ENCODE data around the gene KIAA1671. TPM values are rescaled to one million over a fixed set of nuclear protein-coding genes. Genes with fewer than 3 reads are reported as not detected.

KIAA1671 gene
- total and polyA plus RNA-seq, 2 of the 4 experiments (the other 2 are of a cell fraction), result 0.02 TPM; not detected in 1

DNA sequence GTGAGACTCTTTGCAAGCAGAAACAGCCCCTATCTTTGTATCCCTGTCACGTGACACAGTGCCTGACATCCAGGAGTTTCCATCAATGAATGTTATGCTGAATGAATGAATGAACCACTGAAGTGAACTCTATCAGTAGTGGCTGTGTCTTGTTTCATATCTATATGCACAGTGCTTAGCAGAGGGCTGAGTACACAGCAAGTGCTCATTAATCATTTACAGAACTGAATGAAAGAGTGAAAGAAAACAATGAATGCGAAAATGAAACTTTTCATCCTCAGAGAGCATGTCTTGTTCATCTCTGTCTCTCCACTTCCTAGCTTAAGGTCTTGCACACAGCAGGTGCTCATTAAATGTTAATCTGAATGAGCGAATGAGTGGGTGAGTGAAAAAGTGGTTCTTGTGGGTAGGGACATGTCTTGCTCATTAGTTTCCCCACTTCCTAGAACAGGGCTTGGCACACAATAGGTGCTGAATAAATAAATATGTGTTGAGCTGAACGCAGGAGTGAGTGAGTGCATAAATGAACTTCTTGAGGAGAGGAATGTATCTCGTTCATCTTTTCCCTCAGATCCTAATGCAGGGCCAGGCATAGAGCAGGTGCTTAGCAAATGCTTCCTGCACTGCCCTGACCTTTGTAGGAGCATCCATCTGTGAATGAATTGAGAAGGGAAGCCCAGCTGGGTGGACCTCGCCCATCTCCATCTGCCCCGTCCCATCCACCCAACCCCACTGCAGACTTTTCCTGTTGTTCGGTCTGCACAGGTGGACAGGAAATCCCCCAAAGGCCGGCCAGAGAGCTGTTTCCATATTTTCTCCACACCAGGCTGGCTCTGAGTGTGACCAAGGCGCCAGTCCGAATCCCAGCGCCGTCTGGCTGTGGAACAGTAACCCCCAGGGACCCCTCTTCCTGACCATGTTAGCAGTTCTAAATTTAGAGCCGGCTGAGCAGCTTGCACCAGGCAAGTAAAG, 133.7 kb downstream of the KIAA1671 start:
- DNase-seq, result no peak
- 0% methylated on average over 1 of the region's 14 CpGs; no CpG with 5 or more reads in 1 of the 2 experiments for WGBS, 2 experiments (ENCODE audit: extremely low coverage in 2 of 2, insufficient read length in 1 of 2)
- Histone ChIP-seq H3K4me2 (ENCODE audit: low read depth, low read length) (no peak overlapping the region), H4K91ac (ENCODE audit: insufficient read depth, low read depth, low read length) (no peak overlapping the region), H3K4me1 (ENCODE audit: control insufficient read depth, insufficient read depth, low read length) (no peaks in the 10 kb centered on the region), H2AK9ac (replicated peaks; ENCODE audit: low read depth, low read length, poor library complexity) (no peak overlapping the region), H3K4me3 (ENCODE audit: insufficient read depth, low read depth, low read length) (no peak overlapping the region), H3K9ac (ENCODE audit: low read depth, low read length) (no peak overlapping the region), H3K14ac (replicated peaks; ENCODE audit: low read depth, low read length) (no peak overlapping the region), H3K9me3 (ENCODE audit: control insufficient read depth, insufficient read depth, low read length) (no peaks in the 10 kb centered on the region), H2BK15ac (ENCODE audit: low read depth, low read length) (no peak overlapping the region), H4K8ac (ENCODE audit: low read depth in 2 of 2, low read length in 2 of 2) (no peak overlapping the region), H4K20me1 (ENCODE audit: insufficient read depth, low read length) (no peaks in the 10 kb centered on the region), H4K5ac (ENCODE audit: low read depth, low read length) (no peak overlapping the region), H3K36me3 (ENCODE audit: control insufficient read depth, insufficient read depth, low read length) (no peaks in the 10 kb centered on the region), H3K4ac (ENCODE audit: low read depth, low read length) (no peak overlapping the region), H3K18ac (ENCODE audit: low read depth, low read length) (no peak overlapping the region), H3K9me1 (ENCODE audit: insufficient read depth, low read length) (no peaks in the 10 kb centered on the region), H2AFZ (replicated peaks; ENCODE audit: low read length, poor library complexity) (no peak overlapping the region), H2AK5ac (ENCODE audit: low read depth, low read length) (no peak overlapping the region), H3K27ac (ENCODE audit: insufficient read depth, low read length) (no peak overlapping the region), H3K56ac (ENCODE audit: extremely low read depth, insufficient read depth, low read length) (no peak overlapping the region), H2BK5ac (ENCODE audit: low read depth, low read length, poor library complexity, severe bottlenecking) (no peak overlapping the region), H2BK20ac (ENCODE audit: low read depth, low read length) (no peak overlapping the region), H2BK120ac (ENCODE audit: low read depth, low read length) (no peak overlapping the region), H3K79me1 (ENCODE audit: low read depth in 1 of 2, low read length in 2 of 2) (no peaks in the 10 kb centered on the region), H3K23ac (ENCODE audit: low read depth, low read length) (no peak overlapping the region), H3K27me3 (ENCODE audit: control insufficient read depth, insufficient read depth, low read length) (no peaks in the 10 kb centered on the region)
- intact Hi-C loops (cut with micrococcal nuclease) (no loop called here), in situ Hi-C loops (cut with MboI; ENCODE audit: low sequenced_read_pairs) (loop anchor here (10.0 kb wide), 1 partner anchor 61 kb away; no protein-coding TSS in a partner anchor), dilution Hi-C loops (cut with HindIII; ENCODE audit: low sequenced_read_pairs, unreplicated experiment) (no loop called here)
- CTCF ChIA-PET, result no interaction called here
- TF ChIP-seq SMC3 (IDR thresholded peaks at IDR 0.05; ENCODE audit: low read depth, low read length) (no peak), RFX5 (IDR thresholded peaks at IDR 0.05; ENCODE audit: low read depth, low read length) (no peak), CEBPB (IDR thresholded peaks at IDR 0.05; ENCODE audit: low read depth, low read length) (no peak), MAZ (IDR thresholded peaks at IDR 0.05; ENCODE audit: borderline replicate concordance, low read depth, low read length) (no peak), ELK1 (IDR thresholded peaks at IDR 0.05; ENCODE audit: borderline replicate concordance, low read depth, low read length) (no peak), CHD1 (IDR thresholded peaks at IDR 0.05; ENCODE audit: low read depth, low read length) (no peak), POLR2A (IDR thresholded peaks at IDR 0.05; ENCODE audit: low read depth, low read length) (no peak)
- TF ChIP-seq, protein P1, sequence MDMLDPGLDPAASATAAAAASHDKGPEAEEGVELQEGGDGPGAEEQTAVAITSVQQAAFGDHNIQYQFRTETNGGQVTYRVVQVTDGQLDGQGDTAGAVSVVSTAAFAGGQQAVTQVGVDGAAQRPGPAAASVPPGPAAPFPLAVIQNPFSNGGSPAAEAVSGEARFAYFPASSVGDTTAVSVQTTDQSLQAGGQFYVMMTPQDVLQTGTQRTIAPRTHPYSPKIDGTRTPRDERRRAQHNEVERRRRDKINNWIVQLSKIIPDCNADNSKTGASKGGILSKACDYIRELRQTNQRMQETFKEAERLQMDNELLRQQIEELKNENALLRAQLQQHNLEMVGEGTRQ (IDR thresholded peaks at IDR 0.05; ENCODE audit: low read depth, low read length), result 0 out of 2 replicates have a peak, but pooled peaks have one; percentile 16
- BruUV-seq (replicated peaks), result no TSS peak
- POLR2A ChIA-PET (ENCODE audit: unreplicated experiment), result no interaction called here
- no peak; the same call in 1 of the 2 replicates for ATAC-seq (ENCODE audit: low read depth)
